D721Med (cell line): ENCODE measurements around the gene GSTCD.

Source experiments
- DNase-seq: peaks from one replicate; pipeline ENCODE4 v3.0.0; 2011; ENCODE audit warnings: low spot score; ENCODE audit not compliant: insufficient read length
- FAIRE-seq: peaks from 2 replicates; lab custom pipeline; 2011; peaks lifted over from hg19 to GRCh38; lab: Jason Lieb, UNC
- TF ChIP-seq, protein P1 (sequence below): IDR thresholded peaks from 2 replicates; pipeline ENCODE4 v1.5.1; 2012; ENCODE audit warnings: mild to moderate bottlenecking, control low read depth; ENCODE audit not compliant: insufficient read depth; ENCODE audit errors: missing control alignments

Gene GSTCD

DNA sequence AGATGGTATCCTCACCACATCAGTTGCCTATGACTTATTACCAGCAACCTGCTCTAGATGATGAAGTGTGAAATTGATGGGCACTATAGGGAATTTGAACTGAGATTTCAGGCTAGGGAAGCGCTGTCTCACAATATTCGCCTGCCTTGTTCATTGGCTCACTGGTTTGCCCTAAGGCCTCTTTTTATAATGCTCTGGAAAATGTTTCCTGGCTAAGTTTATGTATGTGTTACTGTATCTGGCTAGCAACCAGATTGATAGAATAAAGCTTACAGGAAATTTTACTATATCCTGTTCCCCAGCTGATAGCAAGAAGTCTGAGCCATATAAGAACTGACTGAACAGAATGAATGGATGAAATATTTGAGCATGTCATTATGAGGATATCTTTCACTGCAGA is 71.6 kb downstream of the GSTCD start:
- FAIRE-seq = no peak
- TF ChIP-seq, protein P1, sequence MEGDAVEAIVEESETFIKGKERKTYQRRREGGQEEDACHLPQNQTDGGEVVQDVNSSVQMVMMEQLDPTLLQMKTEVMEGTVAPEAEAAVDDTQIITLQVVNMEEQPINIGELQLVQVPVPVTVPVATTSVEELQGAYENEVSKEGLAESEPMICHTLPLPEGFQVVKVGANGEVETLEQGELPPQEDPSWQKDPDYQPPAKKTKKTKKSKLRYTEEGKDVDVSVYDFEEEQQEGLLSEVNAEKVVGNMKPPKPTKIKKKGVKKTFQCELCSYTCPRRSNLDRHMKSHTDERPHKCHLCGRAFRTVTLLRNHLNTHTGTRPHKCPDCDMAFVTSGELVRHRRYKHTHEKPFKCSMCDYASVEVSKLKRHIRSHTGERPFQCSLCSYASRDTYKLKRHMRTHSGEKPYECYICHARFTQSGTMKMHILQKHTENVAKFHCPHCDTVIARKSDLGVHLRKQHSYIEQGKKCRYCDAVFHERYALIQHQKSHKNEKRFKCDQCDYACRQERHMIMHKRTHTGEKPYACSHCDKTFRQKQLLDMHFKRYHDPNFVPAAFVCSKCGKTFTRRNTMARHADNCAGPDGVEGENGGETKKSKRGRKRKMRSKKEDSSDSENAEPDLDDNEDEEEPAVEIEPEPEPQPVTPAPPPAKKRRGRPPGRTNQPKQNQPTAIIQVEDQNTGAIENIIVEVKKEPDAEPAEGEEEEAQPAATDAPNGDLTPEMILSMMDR = no peak
- no peak for DNase-seq

DNA sequence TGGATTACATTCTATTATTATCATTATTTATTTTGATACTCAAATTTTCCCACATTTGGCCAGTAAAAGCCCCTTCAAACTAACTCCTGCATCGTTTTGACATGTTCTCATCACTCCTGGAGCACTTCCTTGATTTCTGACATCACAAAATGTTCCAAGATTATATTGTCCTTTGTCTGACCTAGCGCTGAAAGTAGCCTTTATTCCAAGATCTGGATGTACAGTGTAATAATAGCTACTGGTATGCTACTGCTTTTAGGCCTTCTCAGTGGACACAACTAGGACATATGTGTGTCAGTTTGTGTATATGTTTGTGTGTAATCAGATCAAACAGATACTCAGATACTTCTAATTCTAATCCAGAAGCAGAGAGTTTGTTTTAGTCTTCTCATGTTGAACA is 76.2 kb downstream of the GSTCD start:
- DNase-seq = no peak
- FAIRE-seq = no peak

DNA sequence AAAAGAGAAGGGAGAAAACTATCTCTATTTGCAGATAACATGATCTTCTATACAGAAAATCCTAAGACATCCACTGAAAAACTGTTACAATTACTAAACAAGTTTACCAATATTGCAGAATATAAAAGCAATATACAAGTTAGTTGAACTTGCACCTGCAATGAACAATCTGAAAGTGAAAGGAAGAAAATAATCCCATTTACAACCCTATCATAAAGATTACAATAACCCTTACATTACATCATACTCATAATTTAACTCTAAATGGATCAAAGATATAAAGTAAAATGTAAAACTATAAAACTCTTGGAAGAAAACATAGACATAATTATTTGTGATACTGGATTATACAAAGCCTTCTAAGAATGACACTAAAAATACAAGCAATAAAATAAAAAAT is 77.2 kb downstream of the GSTCD start:
- DNase-seq (no peak), FAIRE-seq (no peak)
- TF ChIP-seq, protein P1 = no peak

More for the DNA sequence above, 76.2 kb downstream of the GSTCD start:
- TF ChIP-seq, protein P1 = no peak

DNA sequence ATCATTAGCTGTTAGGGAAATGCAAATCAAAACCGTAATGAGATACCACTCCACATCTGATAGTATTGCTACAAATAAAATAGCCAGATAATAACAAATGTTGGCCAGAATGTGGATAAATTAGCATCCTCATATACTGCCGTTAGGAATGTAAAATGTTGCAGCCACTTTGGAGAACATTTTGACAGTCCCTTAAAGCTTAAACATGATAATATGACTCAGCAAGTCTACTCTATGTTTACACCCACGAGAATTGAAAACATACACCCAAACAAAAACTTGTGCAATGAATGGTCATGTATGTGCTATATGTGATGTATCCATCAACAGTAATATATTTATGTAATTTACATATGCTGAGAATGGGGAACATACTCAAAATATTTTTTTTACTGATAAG is 78.2 kb downstream of the GSTCD start:
- no peak for DNase-seq
- no peak for FAIRE-seq
- TF ChIP-seq, protein P1 = no peak

DNA sequence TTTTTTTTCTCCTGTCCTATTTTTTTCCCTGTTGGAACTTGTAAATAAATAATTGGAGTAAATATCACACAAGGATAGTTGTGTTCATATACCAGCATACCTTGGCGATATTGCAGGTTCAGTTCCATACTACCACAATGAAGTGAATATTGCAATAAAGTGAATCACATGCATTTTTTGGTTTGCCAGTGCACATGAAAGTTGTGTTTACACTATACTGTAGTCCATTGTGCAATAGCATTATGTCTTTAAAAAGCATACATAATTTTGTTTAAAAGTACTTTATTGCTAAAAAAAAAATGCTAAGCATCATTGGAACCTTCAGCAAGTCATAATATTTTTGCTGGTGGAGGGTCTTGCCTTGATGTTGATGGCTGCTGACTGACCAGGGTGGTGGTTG is 88.6 kb downstream of the GSTCD start:
- FAIRE-seq (no peak), DNase-seq (no peak)
- TF ChIP-seq, protein P1 = no peak

DNA sequence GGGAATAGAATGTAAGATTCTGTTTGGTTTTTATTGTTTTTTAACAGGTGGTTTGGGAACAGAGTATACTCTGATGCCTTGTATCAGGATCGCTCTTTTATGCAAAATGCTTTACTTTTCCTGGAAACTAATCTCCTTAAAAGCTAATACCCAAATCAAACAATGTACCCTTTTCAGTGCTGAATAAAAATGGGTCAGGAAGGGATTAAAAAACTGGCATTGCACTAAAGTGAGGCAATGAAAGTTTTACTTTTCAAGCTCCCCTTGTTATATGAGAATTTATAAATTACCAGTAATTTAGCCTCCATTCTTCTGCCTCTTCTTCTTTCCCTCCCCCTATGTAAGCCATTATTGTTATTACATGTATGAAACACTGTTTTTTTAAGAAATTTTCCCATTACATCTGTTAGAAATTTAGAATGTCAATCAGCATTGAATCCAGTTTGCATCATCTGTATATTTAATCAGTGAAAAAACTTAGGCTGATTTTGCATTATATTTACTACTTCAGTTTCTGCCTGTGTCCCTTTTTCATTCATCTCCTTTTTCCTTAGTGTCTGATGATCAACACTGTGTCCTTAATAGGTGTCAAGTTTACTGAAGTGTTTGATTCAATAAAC is 97.0 kb downstream of the GSTCD start:
- FAIRE-seq = peak; percentile 81
- TF ChIP-seq, protein P1 = no peak

DNA sequence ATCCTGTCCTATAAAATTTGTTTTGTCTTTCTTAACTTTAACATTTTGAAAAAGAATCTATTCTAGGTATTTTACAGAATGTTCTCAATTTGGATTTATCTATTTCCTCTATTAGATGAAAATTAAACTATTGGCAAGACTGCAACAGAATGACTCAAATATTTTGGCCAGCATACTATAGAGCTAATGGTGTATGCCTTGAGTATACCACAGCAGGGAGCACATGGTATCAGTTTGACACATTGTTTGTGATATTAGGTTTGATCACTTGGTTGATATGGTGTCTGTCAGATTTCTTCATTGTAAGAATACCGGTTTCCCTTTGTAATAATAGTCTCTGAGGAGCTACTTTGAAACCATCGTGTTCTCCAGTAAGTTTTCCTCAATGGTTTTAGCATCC is 98.9 kb downstream of the GSTCD start:
- no peak for FAIRE-seq
- no peak for DNase-seq
- TF ChIP-seq, protein P1 = no peak

More for the DNA sequence above, 97.0 kb downstream of the GSTCD start:
- no peak for DNase-seq
